HL-60 (cell line): Measurements from ENCODE around the gene HOXB5.

Source experiments
- DNase-seq, 2 experiments: peaks; one replicate each; pipeline ENCODE4 v3.0.0-alpha.2; 2010 to 2020; ENCODE audit warnings: low read depth in 1 of 2, low spot score in 1 of 2
- H3K27ac ChIP-seq: fragments of 250-450 bp; sonication (Bioruptor Pico); replicated peaks from 2 replicates; pipeline ENCODE4 v1.5.1; 2020; ENCODE audit warnings: mild to moderate bottlenecking, moderate library complexity
- H3K27me3 ChIP-seq: fragments of 250-450 bp; sonication (Bioruptor Pico); 2 replicates; pipeline ENCODE4 v1.5.1; 2021; ENCODE audit warnings: mild to moderate bottlenecking, moderate library complexity; ENCODE audit not compliant: insufficient read depth, poor library complexity, severe bottlenecking
- H3K4me3 ChIP-seq: replicated peaks from 2 replicates; pipeline ENCODE4 v1.5.1; 2011; ENCODE audit warnings: mild to moderate bottlenecking, control low read depth, low read length; ENCODE audit not compliant: insufficient read depth
- CTCF ChIP-seq: IDR thresholded peaks from one replicate; pipeline ENCODE4 v1.5.1; 2011; ENCODE audit warnings: low read length, control low read depth, inconsistent platforms; ENCODE audit not compliant: insufficient read depth
- GABPA ChIP-seq: IDR thresholded peaks from 2 replicates; pipeline ENCODE4 v1.6.1; 2012; ENCODE audit warnings: low read depth
- POLR2AphosphoS5 ChIP-seq: IDR thresholded peaks from 2 replicates; pipeline ENCODE4 v1.6.1; 2012; ENCODE audit warnings: low read depth
- REST ChIP-seq: IDR thresholded peaks from 2 replicates; pipeline ENCODE4 v1.6.1; 2012; ENCODE audit warnings: low read depth; ENCODE audit not compliant: insufficient replicate concordance
- SPI1 ChIP-seq: IDR thresholded peaks from 2 replicates; pipeline ENCODE4 v1.6.1; 2012; ENCODE audit warnings: low read depth, mild to moderate bottlenecking, borderline replicate concordance

The HOXB5 gene

GRCh38 chr17:48553190-48553547 lies 40.4 kb downstream of the HOXB5 start:
- Histone ChIP-seq H3K4me3 (no peak overlapping the region), H3K27ac (no peak overlapping the region), H3K27me3 (peaks cover 38% of the 10 kb centered on the region)
- TF ChIP-seq POLR2AphosphoS5, result no peak
- TF ChIP-seq REST, result no peak
- no peak for DNase-seq

DNA sequence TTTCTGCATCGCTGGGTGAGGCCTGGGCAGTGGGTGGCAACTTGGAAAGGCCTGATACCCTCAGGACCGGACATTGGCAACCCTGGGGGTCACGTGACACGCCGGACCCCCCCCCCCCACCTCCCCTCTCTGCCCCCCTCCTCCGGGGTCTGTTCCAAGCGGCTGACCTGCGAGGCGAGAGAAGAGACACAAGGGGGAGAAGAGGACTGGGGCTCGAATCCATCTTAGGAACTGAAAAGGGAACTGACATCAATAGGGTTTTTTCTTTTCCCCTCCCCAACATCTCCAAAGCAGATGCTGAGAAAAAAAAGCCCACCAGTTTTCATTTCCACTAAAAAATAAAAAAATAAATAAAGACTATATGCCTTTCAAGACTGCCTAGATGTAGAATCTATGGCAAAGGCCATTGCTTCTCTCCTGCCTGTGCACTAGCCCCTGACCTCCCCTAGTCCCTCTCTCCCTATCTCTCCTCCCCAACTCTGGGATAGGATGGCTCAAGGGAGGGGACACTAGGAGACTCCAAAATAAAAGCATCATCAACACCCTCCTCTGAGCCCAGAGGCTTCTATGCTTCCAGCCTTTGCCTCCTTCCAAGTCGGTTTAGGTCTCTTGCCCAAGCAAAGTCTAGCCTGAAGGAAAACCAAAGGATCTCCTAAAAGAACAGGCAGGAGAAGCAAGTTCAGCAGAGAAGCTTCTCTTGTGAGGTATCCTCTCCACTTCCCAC lies 41.0 kb downstream of the HOXB5 start:
- DNase-seq, result no peak
- TF ChIP-seq SPI1 (no peak), POLR2AphosphoS5 (no peak), GABPA (no peak), CTCF (no peak), REST (no peak)
- peaks cover 42% of the 10 kb centered on the region for H3K27me3 ChIP-seq
- no peak overlapping the region for H3K4me3 ChIP-seq
- no peak overlapping the region for H3K27ac ChIP-seq

- H3K4me3 ChIP-seq, result no peak overlapping the region
- no peak for TF ChIP-seq SPI1
- TF ChIP-seq GABPA, result no peak
- TF ChIP-seq REST, result no peak
- TF ChIP-seq POLR2AphosphoS5, result no peak
- TF ChIP-seq CTCF, result no peak
- no peak for DNase-seq
- no peak overlapping the region for H3K27ac ChIP-seq
- H3K27me3 ChIP-seq, result peaks cover 40% of the 10 kb centered on the region
These were observed 41.7 kb downstream of the HOXB5 start for GRCh38 chr17:48551596-48552465.
